ENCODE results near the gene NUP93. TPM values are rescaled to one million over a fixed set of nuclear protein-coding genes. Genes with fewer than 3 reads are reported as not detected.

The NUP93 gene
- total and polyA plus RNA-seq, 2 donors (not counting 3 experiments of a cell fraction or from before 2014, with no cell fraction given): 62.3 to 124 TPM

GRCh38 chr16:56833243-56833970 is 103.5 kb downstream of the NUP93 start:
- dilution Hi-C loops (cut with MboI; ENCODE audit: extremely low pct_ligation_motif_present, low sequenced_read_pairs): no loop called here
- no peak overlapping the region for H3K4me2 ChIP-seq (ENCODE audit: insufficient read depth, low read length)

More at GRCh38 chr16:56833243-56833970, 103.5 kb downstream of the NUP93 start:
- intact Hi-C loops (cut with micrococcal nuclease): no loop called here
- Histone ChIP-seq H3K36me3 (ENCODE audit: control insufficient read depth in 2 of 2, extremely low read depth in 1 of 2, insufficient read depth in 2 of 2, low read length in 2 of 2) (peaks cover 28% of the 10 kb centered on the region in 2 experiments), H3K4me1 (ENCODE audit: control insufficient read depth, extremely low read depth, insufficient read depth, low read length) (no peaks in the 10 kb centered on the region), H3K27ac (ENCODE audit: insufficient read depth, low read depth, low read length) (no peak overlapping the region), H2AFZ (ENCODE audit: low read depth, low read length) (no peak overlapping the region), H3K9me3 (replicated peaks; ENCODE audit: control insufficient read depth, insufficient read depth, low read length) (no peaks in the 10 kb centered on the region), H3K27me3 (ENCODE audit: control insufficient read depth in 2 of 2, insufficient read depth in 2 of 2, low read length in 2 of 2) (no peaks in the 10 kb centered on the region), H4K20me1 (replicated peaks; ENCODE audit: control insufficient read depth, extremely low read depth, insufficient read depth, low read length) (no peaks in the 10 kb centered on the region), H3K9ac (replicated peaks; ENCODE audit: extremely low read depth, insufficient read depth, low read length) (no peak overlapping the region), H3K79me2 (ENCODE audit: control insufficient read depth, insufficient read depth, low read length) (no peaks in the 10 kb centered on the region), H3K4me3 (replicated peaks in 1 of 3; ENCODE audit: insufficient read depth in 1 of 3, low read depth in 1 of 3, low read length in 3 of 3) (no peak overlapping the region), H3K9me1 (replicated peaks; ENCODE audit: control insufficient read depth, extremely low read depth, insufficient read depth, low read length) (no peaks in the 10 kb centered on the region)
- no TSS peak for BruUV-seq (replicated peaks)
- CTCF ChIA-PET: interaction anchor here (1.4 kb wide), 2 partner anchors 9 to 38 kb away, joined by 3 to 4 read pairs; no protein-coding TSS in a partner anchor
- no peak for DNase-seq (ENCODE audit: low read depth, low spot score)
- TF ChIP-seq EZH2 (IDR thresholded peaks at IDR 0.05; ENCODE audit: borderline replicate concordance, low read depth, low read length, severe bottlenecking) (no peak), POLR2AphosphoS5 (IDR thresholded peaks at IDR 0.05; ENCODE audit: insufficient read depth, low read depth, low read length) (no peak), POLR2A (IDR thresholded peaks at IDR 0.05; ENCODE audit: low read depth, low read length) (no peak), CTCF (IDR thresholded peaks at IDR 0.05; ENCODE audit: extremely low read depth in 1 of 2, insufficient read depth in 1 of 2, low read depth in 1 of 2, low read length in 2 of 2) (no peak), MYC (IDR thresholded peaks at IDR 0.05; ENCODE audit: low read depth, low read length) (no peak), MAX (IDR thresholded peaks at IDR 0.05; ENCODE audit: insufficient read depth, insufficient read length) (no peak)
- FAIRE-seq: no peak
- POLR2A ChIA-PET: no interaction called here
